K562 (cell line): ENCODE measurements around the gene RPUSD1.

Experiments
- FOS ChIP-seq: IDR thresholded peaks from 3 replicates; pipeline ENCODE4 v1.6.1; 2011; ENCODE audit not compliant: insufficient read length; ENCODE audit errors: extremely low read depth
- JUND ChIP-seq, 2 experiments: IDR thresholded peaks; 2 replicates in 1 of 2; 3 replicates in 1 of 2; pipeline ENCODE4 v1.6.1; 2011; ENCODE audit warnings: borderline replicate concordance in 2 of 2, low read depth in 2 of 2, low read length in 2 of 2, improper control_type of control experiment in 1 of 2, missing biosample characterization in 1 of 2, missing genetic modification characterization in 1 of 2, missing genetic modification reagents in 1 of 2
- ZC3H11A ChIP-seq: IDR thresholded peaks from 2 replicates; pipeline ENCODE4 v1.6.1; 2012; ENCODE audit warnings: low read depth, low read length, improper control_type of control experiment
- TF ChIP-seq, protein P1 (sequence below): fragments of 150-350 bp; conservative IDR thresholded peaks from 2 replicates; pipeline ENCODE4 v1.6.1; 2014; ENCODE audit warnings: low read length

DNA sequence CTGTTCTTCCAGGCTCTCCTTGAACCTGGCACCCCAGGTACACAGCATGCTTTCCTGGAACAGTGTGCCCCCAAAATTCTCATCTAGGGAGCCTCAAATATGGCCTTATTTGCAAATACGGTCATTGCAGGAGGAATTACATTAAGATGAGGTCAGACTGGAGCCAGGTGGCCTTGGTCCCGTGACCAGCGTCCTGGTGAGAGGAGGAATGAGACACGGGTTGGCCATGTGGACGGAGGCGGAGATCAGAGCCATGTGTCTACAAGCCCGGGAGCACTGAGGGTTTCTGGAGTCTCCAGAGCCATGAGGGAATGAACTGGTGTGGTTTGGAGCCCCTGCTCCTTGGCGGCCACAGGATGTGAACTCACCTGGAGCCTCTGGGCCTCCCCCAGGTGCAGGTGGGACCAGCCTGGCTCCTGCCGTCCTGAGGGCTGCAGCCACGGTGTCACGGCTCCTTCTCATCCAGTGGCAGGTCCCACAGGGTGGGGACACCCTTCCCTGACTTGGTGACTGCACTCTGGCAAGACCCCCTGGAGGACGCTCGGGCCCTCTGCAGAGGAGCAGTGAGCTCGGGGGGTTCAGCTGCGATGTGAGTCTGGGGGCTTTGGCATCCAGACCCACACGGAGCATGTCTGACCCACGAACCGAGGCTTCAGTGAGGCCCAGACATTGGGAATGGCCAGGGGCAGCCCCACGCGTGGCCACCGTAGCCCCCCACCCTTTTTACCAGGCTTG, 34.2 kb upstream of the RPUSD1 start:
- TF ChIP-seq JUND (IDR thresholded peaks at IDR 0.05; ENCODE audit: borderline replicate concordance, low read depth, low read length) (no peak), JUND (tag; IDR thresholded peaks at IDR 0.05; ENCODE audit: borderline replicate concordance, low read depth, low read length) (no peak), ZC3H11A (no peak), FOS (no peak)
- TF ChIP-seq, protein P1, sequence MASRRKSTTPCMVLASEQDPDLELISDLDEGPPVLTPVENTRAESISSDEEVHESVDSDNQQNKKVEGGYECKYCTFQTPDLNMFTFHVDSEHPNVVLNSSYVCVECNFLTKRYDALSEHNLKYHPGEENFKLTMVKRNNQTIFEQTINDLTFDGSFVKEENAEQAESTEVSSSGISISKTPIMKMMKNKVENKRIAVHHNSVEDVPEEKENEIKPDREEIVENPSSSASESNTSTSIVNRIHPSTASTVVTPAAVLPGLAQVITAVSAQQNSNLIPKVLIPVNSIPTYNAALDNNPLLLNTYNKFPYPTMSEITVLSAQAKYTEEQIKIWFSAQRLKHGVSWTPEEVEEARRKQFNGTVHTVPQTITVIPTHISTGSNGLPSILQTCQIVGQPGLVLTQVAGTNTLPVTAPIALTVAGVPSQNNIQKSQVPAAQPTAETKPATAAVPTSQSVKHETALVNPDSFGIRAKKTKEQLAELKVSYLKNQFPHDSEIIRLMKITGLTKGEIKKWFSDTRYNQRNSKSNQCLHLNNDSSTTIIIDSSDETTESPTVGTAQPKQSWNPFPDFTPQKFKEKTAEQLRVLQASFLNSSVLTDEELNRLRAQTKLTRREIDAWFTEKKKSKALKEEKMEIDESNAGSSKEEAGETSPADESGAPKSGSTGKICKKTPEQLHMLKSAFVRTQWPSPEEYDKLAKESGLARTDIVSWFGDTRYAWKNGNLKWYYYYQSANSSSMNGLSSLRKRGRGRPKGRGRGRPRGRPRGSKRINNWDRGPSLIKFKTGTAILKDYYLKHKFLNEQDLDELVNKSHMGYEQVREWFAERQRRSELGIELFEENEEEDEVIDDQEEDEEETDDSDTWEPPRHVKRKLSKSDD: no peak
